CD4-positive, alpha-beta T cell treated with Interleukin-15 for 4 hours (primary cell): ENCODE measurements around the gene SRSF9.
"Not testable (repeated sequence)": the region's sequence is repeated elsewhere in the genome, so short reads cannot be mapped to it uniquely, and the experiment has no call there.

Experiments used
- DNase-seq: peaks from one replicate; pipeline ENCODE4 v3.0.0-alpha.2; 2020; ENCODE audit warnings: low spot score

Gene SRSF9, protein sequence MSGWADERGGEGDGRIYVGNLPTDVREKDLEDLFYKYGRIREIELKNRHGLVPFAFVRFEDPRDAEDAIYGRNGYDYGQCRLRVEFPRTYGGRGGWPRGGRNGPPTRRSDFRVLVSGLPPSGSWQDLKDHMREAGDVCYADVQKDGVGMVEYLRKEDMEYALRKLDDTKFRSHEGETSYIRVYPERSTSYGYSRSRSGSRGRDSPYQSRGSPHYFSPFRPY

DNA sequence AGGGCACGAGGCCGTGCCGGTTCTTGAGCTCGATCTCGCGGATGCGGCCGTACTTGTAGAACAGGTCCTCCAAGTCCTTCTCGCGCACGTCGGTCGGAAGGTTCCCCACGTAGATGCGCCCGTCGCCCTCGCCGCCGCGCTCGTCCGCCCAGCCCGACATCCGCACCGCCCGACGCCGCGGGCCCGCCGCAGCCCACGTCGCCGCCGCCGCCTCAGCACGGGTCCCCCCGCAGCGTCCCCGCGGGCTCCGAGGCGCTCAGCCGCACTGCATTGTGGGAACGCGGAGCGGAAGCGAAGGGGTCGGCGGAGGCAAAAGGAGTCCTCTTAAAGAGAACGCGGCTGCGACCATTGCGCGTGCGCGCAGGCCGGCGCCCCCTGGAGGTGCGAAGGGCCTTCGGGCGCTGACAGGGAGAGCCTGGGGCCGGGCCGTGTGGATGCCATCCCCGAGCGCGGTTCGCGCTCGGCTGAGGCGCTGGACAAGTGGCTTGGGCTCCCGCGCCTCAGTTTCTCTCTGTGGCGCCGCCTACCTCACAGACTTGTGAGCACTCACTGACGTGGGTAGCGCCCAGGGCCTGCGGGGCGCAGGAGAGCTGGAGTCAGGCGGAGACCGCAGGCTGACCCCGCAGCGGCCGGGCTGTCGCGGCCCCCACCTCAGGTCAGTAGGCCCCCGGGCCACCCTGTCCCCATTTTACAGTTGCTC lies at the start of gene SRSF9:
SRSF9 (minus strand) TSS at position 299 of the 700 bp plus-strand sequence; CDS start at position 160, 139 bp downstream.
- DNase-seq: peak; percentile 97

DNA sequence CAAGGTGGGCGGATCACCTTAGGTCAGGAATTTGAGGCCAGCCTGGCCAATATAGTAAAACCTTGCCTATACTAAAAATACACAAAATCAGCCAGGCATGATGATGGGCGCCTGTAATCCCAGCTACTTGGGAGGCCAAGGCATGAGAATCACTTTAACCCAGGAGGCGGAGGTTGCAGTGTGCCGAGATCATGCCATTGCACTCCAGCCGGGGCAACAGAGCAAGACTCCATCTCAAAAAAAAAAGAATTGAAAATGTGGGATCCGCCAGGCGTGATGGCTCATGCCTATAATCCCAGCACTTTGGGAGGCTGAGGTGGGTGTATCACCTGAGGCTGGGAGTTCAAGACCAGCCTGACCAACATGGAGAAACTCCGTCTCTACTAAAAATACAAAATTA lies 49.8 kb upstream of the SRSF9 start:
- not testable (repeated sequence) for DNase-seq

DNA sequence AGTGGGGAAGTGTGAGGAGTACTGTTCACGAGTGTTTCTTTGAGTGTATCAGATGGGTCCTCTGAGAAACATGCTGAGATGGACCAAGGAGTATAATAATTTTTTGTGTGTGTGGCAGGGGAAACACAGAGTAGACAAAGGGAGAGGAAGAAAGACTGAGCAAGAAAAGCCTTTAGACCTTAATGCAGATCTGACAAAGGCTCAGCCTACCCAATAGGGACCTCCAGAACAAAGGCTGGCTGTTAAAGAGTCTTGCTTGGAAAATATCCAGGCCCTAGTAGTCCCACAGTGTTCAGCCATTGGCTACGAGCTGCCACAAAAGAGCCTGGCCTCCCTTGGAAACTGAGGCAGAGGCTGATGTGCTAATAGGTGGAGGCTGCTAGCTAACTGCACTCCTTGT lies 45.9 kb upstream of the SRSF9 start:
- no peak for DNase-seq

DNA sequence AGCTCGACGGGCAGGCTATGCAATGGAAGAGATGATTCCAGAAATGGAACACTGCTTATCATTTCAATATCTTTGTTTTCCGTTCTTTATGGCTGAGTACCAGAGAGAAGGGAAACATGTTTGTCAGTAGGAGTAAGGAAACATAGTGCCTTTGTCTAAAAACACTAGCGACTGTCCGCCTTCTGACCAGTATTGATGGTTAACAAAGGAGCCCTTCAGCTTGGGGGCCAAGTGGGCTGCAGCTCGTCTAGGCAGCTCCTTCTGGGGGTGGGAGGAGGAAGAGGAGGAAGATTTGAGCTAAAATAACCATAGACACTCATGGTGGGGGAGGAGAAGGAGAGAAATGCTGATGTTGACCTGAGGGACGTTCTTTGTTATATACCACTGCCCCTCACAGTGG lies 44.5 kb upstream of the SRSF9 start:
- no peak for DNase-seq

DNA sequence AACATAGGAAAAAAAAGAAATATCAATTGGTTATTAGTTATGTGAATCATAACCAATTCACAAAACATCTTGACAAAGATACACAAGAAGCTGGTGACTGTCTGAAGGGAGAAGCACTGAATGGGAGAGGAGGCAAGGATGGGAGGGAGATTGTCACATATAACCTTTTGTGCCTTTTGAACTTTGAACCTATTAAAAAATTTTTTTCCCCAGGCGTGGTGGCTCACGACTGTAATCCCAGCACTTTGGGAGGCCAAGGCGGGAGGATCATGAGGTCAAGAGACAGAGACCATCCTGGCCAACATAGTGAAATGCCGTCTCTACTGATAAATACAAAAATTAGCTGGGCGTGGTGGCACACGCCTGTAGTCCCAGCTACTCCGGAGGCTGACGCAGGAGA lies 39.0 kb upstream of the SRSF9 start:
- no peak for DNase-seq

DNA sequence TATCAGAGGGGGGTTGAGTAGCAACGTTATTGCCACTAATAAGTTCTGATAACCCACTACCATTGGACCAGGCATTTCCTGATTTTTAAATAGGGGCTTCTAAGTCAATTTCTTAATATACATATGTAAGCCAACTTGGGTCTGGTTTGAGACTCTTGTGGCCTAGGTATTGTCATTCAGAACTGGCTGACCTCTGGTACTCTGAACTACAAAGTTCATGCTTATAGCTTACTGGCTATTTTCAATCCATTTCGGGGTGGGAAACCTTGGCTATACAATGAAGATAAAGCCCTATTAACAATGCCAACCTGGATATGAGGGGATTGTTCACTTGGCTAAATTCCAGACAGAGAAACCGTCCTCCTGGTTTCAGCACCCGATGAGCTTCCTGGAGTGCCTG lies 35.0 kb upstream of the SRSF9 start:
- DNase-seq: no peak

DNA sequence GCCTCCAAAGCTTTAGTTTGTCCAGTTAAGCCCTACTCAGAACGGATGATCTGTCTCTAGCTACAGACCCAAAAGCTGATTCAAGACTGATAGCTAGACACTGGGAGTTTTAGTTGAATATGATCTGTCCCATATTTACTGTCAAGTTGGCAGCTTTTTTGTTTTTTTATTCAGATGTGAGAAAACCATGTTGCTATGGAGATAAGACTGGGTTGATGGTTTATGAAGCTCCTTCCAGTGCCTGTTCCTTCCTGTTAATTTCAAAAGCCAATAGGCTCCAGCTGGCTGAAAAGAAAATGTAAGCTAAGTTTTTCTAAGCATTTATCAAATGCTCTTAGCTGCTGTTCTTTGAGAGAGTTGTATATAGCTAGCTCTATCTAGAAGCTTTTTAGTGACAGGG lies 31.0 kb upstream of the SRSF9 start:
- no peak for DNase-seq

DNA sequence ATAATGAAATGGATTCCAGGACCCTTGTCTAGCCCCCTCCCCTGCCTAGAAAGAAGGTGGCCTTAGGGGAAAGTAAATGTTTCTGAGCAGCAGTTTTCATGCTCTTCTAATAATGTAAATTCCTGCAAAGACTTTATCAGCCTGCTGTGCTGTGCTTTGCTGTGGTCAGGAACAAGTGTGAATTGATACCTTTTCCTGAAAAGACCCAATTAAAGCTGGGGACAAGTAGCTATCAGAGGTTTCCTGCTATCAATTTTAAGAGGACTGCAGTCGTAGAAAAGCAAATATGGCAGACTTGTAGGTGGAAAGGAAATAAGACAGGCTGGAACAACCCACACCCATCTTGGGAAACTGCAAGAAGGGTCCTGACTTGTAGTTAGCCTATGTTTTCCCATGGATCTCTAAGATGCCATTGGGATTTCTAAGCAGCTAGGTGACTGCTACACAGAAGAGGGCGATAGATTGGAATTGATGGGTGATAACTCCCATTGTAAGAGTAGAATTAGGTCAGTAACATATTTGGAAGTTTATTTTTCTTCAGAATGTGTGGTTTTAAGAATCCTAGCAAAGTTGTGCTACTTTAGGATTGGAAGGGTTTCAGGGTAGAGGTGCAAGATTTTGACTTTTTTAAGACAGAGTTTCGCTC lies 29.4 kb upstream of the SRSF9 start:
- no peak for DNase-seq

DNA sequence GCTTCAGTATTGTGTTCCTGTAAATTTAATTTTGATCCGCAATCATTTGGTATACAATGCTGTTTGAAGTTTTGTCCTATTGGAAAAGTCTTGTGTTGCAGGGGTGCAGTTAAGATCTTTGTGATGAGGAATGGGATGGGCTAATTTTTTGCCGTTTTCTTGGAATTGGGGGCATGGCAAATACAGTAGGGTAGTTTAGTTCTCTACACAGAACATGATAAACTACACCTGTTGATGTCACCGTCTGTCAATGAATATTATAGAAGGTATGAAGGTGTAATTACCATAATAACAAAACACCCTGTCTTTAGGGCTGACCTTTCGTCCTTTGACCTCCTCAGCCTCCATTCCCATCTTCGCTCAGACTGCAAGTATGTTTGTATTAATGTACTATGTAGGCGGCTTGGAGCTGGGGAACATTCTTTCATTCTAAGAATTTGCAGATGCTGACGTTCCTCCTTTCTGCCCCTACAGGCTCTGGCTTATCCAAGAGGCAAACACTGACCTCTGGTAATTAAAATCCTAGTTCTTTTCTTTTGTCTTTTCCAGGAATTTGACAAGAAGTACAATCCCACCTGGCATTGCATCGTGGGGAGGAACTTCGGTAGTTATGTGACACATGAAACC lies 28.1 kb upstream of the SRSF9 start:
- DNase-seq: no peak

DNA sequence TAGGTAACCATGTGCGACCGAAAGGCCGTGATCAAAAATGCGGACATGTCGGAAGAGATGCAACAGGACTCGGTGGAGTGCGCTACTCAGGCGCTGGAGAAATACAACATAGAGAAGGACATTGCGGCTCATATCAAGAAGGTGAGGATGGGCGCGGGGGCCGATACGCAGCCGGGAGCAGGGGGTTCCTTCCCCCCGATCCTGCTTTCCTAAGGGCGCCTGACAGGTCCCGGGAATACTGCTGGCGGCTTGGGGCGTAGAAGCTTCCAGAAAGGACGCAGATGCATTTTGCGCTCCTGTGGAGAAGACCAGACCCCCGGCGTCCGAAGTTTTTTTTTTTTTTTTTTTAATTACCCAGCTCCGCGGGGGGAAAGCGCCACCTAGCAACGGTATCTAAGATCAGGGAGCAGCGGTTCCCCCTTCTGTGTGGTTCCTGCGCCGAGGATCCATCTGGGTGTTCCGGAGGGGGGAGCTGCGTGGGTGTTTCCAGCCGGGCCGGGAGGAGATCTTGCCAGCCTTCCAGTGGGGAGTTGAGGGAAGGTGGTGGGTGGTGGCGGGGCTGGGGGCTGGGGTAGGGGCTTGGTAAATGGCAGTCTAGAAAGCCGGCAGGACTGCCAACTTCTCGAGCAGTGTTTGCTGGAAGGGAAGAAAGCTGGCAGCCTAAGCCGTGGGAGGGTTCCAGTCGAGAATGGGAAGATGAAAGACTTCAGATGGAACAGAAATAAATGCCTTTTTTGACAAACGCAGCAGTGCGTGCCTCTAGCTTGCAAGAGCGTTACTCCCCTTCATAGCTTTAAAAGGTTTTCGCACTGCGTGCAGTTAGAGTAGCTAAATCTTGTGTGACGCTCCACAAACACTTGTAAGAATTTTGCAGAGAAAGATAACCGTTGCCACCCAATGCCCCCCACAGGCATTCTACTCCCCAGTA lies 27.1 kb upstream of the SRSF9 start:
- DNase-seq: peak; percentile 58

DNA sequence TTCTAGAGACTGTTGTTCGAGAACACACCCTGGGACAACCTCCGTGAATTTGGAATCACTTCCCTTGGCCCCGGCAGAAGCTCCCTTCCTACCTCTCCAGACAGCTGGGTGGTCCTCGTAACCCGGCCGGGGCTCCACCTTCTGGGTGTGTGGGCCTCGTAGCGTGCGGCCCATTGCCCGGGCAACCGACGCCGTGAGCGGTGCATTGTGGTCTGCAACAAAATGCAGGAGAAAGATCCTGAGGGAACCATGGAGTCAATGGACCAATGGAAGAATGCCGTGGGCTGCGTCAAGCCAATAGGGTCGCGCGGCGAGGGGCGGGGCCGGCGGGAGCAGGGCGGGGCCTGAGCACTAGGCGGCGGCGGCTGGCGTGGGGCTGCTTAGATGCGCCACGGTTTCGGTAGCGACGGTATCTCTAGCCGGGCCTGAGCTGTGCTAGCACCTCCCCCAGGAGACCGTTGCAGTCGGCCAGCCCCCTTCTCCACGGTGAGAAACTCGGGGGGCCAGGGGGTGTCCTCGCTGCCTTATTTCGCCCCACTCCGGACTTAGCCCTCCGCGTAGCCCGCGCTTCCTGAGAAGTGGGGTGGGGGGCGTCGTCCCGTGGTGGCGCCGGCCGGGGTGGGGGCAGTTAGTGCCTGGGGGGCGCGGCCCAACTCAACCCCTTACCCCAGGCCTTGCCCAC lies 26.3 kb upstream of the SRSF9 start, which contains the start of gene DYNLL1:
DYNLL1 (plus strand) TSS at position 383 of the 682 bp plus-strand sequence. CDS start 309 bp downstream, outside the sequence.
- peak; percentile 97 for DNase-seq

DNA sequence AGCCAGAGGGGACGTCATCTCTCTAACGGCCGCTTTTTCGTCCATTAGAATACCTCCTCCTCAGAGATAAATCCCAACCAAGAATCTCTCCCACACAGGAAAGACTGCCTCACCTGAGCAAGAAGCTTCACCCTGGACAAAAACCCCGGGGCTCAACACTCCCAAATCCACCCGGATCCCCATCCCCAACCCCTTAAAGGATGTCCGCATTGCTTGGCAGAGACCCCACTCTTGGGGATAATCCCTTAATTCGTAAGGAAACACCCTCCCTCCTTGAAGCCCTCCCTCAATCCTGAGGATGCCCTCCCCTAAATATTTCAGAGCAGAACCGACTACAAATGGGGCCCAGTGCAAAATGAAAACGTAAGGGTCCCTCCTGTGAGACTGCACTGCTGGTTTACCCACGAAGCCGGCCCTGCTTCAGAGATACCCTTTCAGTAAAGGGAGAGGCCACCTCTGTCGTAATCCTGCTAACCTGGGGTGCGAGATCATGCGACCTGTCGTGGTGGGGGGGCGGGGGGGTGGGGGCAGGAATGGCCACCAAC lies 25.7 kb upstream of the SRSF9 start:
- no peak for DNase-seq

DNA sequence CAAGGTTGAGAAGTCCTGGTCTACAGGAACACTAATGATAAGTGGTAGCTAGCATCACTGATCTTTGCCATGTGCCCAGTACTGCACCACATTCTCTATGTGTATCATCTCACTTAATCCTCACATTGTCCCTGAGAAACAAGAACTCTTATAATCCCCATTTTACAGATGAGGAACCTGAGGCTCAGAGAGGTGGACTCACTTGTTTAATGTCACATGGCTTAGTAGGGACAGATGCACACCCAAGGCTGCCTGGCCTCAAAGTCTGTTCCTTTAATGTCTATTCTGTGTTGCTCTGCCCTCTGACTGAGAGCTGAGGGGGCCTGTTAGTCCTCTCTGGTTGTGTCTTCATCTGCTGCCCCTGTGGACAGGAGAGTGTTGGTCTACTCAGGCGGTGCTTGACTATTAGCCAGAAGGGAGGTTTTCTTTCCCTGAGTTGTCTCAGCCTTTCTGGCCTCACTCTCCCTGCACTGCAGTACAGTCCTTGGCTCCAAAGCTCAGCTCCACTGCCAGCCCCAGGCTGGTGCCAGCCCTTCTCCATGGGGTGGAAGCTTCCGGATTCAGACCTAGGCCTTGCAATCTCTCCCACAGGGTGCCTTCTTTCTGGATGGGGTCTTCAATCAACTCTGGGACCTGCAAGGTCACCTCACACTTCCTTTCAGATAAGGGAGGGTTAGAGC lies 21.4 kb upstream of the SRSF9 start:
- DNase-seq: no peak

DNA sequence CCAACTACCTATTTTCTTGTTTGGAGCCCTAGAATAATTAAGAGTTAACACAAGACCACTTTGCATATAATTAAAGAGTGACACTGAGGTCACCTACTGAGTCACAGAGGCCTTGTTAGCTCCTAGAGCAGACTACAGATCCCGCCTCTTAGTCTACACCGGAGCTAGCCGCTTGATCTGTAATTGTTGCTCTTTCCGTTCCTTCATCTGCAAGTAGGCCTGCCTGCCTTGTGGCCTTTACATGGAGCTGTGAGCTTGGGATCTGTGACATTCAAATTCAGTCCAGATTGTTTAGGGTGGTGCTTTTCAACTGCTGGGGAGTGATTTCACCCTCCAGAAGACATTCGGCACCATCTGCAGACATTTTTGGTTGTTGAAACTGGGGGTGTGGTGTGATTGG lies 20.8 kb upstream of the SRSF9 start:
- no peak for DNase-seq

DNA sequence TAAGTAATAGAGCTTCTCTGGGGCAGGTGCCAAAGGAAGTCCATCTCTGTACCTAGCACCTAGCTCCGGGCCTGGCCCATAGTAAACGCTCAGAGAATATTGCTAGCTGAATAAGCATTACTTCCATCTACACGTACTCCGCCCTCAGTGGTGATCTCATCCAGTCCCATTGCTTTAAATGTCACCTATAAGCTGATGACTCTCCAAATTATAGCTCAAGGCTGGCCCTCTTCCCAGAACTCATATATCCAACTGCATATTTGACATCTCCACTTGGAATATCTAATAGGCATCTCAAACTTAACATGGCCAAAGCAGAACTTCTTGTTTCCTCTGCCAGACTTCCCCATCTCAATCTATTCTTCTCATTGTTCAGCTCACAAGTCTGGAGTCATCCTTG lies 19.5 kb upstream of the SRSF9 start:
- no peak for DNase-seq

DNA sequence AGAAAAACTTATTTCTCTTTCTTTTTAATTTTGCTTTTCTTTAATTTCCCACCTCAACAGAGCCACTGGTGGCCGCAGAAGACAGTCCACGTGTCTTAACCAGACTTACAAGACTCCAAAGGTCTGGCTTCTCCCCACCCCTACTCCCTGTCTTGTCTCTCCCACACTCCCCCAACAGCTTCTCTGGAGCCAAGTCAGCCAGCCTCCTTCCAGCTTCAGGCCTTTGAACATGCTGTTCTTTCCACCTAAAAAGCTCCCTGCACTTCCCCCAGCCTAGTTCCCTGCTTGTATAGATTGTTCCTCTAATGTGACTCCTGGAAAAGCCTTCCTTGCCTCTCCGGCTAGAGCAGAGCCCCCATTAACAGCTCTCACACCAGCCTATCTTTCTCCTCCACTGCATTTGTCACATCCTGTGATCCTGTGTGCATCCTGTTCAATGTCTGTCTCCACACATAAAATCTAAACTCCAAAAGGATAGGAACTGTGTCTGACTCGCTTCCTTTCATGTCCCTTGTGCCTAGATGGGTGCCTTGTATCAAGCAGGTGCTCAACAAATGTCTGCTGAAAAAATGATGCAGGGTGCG lies 18.6 kb upstream of the SRSF9 start:
- no peak for DNase-seq

DNA sequence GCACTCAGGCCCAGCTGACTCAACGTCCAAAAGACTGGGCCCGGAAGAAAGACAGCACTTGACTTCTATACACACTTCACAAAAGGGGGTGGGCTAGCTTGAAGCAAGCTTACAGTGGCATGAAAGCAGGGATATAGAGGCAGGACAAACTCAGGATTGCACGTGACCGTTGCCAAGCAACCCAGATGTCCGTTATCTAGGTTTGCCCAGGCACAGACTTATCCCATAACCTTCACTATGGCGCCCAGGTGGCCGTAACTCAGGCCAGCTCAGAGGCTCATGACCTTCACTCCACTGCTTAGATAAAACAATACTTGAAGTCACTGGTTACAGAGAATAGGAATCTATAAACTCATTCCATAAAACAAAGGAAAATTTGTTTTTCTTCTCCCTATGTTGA lies 18.0 kb upstream of the SRSF9 start:
- DNase-seq: not testable (repeated sequence)

DNA sequence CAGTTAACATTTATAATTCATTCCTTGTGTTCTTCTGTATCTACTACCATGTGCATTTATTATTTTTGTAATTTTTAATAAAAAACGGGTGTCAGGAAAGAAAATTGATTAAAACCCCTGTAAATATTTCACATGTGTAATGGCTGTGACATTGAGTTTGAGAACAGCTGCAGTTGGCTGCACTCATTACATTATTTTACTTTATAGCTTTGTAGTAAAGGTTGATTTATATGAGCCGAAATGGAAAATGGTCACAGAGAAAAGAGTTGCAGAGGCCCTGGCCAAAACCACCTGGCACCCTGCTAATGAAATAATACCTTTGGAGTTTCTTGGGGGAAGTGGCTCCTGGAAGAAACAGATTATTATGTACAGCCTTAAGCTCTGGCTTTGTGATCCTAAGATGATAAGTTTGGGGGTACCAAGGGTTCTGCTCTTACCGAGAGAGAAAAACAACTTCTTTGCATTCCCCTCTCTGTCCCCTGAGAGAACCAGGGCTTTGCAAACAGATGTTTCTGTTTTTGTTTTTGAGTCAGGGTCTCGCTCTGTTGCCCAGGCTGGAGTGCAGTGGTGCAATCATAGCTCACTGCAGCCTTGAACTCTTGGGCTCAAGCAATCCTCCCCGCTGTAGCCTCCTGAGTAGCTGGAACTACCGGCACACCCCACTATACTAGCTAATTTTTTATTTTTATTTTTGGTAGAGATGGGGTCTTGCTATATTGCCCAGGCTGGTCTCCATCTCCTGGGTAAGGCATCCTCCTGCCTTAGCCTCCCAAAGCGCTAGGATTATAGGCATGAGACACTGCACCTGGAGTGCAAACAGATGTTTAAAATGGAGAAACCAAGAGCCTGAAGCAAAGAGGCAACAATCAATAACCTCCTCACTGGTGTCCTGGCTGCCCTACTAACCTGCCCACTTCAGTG lies 16.7 kb upstream of the SRSF9 start:
- DNase-seq: no peak

DNA sequence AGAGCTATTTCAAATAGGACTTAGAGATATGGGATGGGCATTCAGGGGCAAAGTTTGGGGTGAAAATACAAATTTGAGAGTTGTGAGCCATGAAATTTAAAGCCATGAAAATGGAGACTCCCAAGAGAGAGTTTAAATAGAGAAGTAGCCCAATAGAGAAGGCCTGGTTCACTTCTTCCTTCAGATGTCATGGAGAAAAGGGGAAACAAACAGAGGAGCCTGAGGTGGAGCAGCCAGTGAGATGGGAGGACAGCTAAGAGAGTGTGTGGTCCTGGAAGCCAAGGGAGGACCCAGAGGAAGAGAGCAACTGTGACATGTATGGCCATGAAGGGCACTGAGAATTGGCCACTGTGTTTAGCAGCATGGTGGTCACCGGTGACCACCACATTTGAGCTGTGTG lies 14.1 kb upstream of the SRSF9 start:
- no peak for DNase-seq
